ENCODE results near the gene ARHGAP6.

- TF ChIP-seq CTCF (IDR thresholded peaks at IDR 0.05) (no peak), POLR2A (IDR thresholded peaks at IDR 0.05) (no peak)
These were observed 227.4 kb downstream of the ARHGAP6 start for GRCh38 chrX:11438380-11438723.

All from heart left ventricle (tissue), 13 donors.